Measurements from ENCODE around the gene SPDYE2B. TPM values are rescaled to one million over a fixed set of nuclear protein-coding genes. Genes with fewer than 3 reads are reported as not detected.
"Not testable (repeated sequence)": the region's sequence is repeated elsewhere in the genome, so short reads cannot be mapped to it uniquely, and the experiment has no call there.

The SPDYE2B gene
- total and polyA plus RNA-seq, 8 donors, result 2.2 to 4.7 (median 2.7) TPM; not detected in 2

DNA sequence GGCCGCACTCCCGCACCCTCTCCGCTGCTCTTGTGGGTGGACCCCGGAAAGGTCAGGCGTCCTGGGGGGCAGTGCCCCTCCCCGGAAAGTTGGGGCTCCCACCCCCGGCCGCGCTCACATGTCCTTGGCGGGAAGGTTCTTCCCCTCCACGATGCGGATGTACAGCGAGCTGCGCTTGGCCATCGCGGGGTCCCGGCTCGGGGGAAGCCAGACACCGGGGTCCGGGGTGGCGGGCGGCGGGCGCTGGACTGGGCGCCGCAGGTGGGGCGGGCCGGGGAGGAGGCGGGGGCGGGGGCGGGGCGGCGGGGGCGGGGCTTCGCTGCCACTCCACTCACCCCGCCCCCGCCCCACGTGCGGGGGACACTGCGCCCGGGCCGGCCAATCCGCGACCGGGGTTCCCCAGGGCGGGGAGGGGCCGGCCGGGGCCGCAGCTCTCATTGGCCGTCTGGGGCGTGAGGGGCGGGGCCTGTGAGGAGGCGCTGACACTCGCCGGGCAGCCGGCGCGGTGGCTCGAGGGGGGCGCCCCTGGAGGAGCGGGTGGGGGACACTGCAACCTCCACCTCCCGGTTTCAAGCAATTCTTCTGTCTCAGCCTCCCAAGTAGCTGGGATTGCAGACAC, 33.5 kb upstream of the SPDYE2B start, which contains the start of gene RASA4:
TSS of gene RASA4 (minus strand) at position 250 of the 619 bp plus-strand sequence. CDS start at position 183, 67 bp downstream.
- H3K9me3 ChIP-seq; H3K36me3 ChIP-seq; H3K27me3 ChIP-seq; H3K4me1 ChIP-seq; intact Hi-C loops (cut with DNase I); H3K27ac ChIP-seq: not testable (repeated sequence)
- DNase-seq (peak in 3 of 4 donors; percentile 26 to 91 (median 59)), ATAC-seq (peak; percentile 92)
- peak within 1 kb of the TSS; percentile 24 to 36 for H3K4me3 ChIP-seq

DNA sequence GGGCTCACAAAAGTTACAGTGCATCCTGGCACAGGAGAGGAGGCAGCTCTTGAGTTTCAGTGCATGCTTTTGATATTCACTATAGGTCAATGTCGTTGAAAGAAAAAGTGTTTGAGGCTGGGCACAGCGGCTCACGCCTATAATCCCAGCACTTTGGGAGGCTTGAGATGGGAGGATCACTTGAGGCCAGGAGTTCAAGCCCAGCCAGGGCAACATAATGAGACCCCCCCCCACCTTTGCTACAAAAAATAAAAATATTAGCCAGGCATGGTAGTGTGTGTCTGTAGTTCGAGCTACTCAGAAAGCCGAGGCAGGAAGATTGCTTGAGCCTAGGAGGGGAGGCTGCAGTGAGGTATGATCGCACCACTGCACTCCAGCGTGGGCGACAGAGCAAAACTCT, 32.0 kb upstream of the SPDYE2B start:
- H3K9me3 ChIP-seq; H3K4me3 ChIP-seq; H3K4me1 ChIP-seq; ATAC-seq; H3K27me3 ChIP-seq; intact Hi-C loops (cut with DNase I); DNase-seq; H3K27ac ChIP-seq; H3K36me3 ChIP-seq: not testable (repeated sequence)

DNA sequence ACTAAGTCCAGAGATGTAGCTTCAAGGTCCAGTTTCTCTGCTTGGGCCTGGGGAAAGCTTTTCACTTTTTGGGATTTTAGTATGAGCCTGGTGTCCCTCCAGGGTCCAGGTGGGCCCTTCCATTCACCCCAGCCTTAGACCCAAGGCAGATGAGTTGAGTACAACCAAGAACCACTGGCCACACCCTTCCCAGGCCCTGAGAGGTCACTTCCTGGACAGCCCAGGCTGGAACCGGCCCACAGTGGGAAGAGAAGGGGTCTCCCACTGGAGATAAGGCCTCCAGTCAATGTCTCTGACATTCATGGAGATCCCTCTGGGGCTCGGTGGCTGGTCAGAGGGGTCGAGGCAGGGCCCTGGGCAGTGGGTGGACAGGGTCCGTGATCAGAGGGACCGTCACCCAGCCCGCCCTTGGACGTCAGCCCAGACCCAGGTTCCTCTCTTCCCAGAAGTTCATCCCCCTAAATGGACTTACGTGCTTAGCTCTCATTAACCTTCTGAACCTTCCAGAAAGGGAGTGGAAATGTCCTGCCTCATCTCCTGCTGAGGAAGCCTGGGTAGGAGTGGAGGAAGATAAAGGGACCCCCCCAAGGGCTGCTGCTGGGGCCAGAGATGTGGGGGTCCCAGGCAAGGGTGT, 22.7 kb upstream of the SPDYE2B start:
- H3K27me3 ChIP-seq; intact Hi-C loops (cut with DNase I); H3K4me3 ChIP-seq; H3K4me1 ChIP-seq; H3K27ac ChIP-seq; H3K9me3 ChIP-seq; H3K36me3 ChIP-seq; ATAC-seq; DNase-seq: not testable (repeated sequence)

DNA sequence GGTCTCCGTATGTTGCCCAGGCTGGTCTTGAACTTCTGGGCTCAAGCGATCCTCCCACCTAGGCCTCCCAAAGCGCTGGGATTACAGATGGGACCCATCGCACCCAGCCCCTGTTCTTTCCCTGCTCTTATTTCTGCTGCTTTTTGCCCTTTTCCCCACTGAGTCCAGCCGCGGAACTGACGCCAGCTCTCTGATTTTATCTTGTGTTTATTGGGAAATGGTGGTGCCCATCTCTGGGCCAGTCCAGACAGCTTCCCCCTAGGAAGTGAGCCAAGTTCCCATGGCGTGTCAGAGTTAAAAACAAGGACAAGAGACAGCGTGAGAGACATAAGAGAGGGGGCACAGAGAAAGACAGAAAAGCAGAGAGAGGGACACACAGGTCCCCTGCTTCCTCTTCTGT, 19.5 kb upstream of the SPDYE2B start:
- H3K27ac ChIP-seq; intact Hi-C loops (cut with DNase I); H3K9me3 ChIP-seq; H3K4me1 ChIP-seq; H3K4me3 ChIP-seq; H3K36me3 ChIP-seq; H3K27me3 ChIP-seq: not testable (repeated sequence)
- peak in 2 of 4 donors; percentile 18 to 28 for DNase-seq
- ATAC-seq, result peak; percentile 7

DNA sequence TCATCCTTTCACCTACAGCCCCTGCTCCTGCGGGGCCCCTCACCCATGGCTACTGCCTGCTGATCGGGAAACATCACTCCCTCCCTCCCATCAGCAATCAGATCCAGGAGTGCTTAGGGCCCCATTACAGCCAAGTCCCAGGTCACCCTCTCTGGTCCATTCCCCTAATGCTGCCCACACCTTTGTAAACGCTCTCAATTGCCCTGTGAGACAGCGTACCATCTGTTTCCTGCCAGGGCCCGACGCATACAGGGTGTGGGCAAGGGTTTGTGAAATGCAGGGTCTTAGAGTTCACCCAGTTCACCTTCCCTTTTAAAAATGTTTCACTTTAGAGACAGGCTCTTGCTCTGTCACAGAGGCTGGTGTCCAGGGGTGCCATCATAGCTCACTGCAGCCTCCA, 15.8 kb upstream of the SPDYE2B start:
- not testable (repeated sequence) for H3K9me3 ChIP-seq, ATAC-seq

DNA sequence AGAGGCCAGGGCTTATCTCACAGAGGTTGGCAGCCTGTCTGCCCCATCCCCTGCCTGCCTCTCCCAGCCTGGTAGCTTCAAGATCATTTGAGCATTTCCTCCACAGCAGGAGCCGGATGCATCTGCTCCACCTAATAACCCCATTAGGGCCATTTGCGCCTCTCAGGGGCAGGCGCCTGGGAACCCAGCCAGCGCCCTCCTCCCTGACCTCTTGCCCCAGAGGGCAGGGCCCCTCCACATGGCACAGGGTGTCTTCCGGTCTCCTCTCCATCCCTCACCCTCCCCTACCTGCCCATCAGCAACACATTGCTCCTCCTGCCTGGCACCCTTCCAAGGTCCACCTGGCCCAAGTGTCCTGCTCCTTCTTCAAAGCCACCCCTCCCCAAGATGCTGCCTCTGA, 14.8 kb upstream of the SPDYE2B start:
- H3K9me3 ChIP-seq; intact Hi-C loops (cut with DNase I); H3K36me3 ChIP-seq; DNase-seq; H3K27me3 ChIP-seq; H3K4me1 ChIP-seq; H3K4me3 ChIP-seq; H3K27ac ChIP-seq; ATAC-seq: not testable (repeated sequence)

More for the DNA sequence above, 15.8 kb upstream of the SPDYE2B start:
- H3K27me3 ChIP-seq; intact Hi-C loops (cut with DNase I); H3K4me1 ChIP-seq; H3K4me3 ChIP-seq; H3K27ac ChIP-seq; H3K36me3 ChIP-seq: not testable (repeated sequence)
- peak in 2 of 4 donors; percentile 19 to 22 for DNase-seq

DNA sequence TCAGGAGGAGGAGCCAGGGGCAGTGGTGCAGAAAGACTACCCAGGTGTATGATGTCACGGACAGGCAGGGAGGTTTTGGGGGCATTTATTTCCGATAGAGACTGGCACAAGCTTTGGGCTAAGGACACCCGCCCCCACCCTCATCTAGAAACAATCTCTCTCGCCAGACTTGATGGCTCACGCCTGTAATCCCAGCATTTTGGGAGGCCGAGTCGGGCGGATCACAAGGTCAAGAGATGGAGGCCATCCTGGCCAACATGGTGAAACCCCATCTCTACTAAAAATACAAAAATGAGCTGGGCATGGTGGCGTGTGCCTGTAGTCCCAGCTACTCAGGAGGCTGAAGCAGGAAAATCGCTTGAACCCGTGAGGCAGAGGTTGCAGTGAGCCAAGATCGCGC, 13.2 kb upstream of the SPDYE2B start:
- H3K27ac ChIP-seq; intact Hi-C loops (cut with DNase I); H3K4me3 ChIP-seq; H3K4me1 ChIP-seq; ATAC-seq; H3K9me3 ChIP-seq; H3K27me3 ChIP-seq; H3K36me3 ChIP-seq: not testable (repeated sequence)
- DNase-seq, result peak in 1 of 4 donors; percentile 22

DNA sequence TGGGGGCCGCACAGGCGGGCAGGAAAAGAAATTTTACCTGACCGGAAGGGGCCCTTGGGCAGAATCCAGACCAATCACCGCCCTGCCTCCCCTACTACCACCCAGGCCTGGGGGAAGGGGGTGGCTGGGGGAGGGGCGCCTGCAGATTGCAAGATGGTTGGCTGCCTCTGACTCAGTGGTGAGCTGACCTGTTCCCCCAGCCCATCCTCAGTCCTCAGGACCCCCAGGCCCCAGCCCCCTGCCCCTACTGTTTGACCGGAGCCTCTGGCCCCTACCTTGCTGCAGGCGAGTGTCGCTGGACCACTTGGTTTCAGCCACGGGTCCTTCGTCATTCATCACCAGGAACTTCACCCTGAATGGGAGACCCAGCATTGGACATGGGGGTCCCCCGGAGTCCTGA, 11.3 kb upstream of the SPDYE2B start:
- DNase-seq (peak in 2 of 4 donors; percentile 30 to 63), ATAC-seq (peak; percentile 2)
- H3K27ac ChIP-seq; H3K27me3 ChIP-seq; H3K4me1 ChIP-seq; H3K9me3 ChIP-seq; H3K36me3 ChIP-seq; H3K4me3 ChIP-seq; intact Hi-C loops (cut with DNase I): not testable (repeated sequence)

DNA sequence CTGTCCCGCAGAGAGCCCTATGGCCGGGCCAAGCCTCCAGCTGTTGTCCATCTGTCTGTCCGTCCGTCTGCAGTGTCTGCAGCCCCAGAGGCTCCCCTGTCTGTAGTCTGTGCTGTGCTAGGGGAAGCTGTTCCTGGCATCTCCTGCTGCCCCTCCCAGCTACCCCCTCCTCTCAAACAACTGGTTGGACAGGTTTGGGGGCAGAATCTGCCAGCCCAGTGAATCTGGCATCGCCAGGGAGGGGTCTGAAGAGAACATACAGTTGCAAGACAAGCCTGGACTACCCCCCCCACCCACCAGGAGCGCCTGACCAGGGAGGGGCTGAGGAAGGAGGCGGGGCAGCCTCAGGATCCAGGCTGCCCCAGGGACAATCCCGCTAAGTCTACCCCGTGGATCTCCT, 7.4 kb upstream of the SPDYE2B start, which contains the start of gene UPK3BL1:
TSS of gene UPK3BL1 (minus strand) at position 101 of the 400 bp plus-strand sequence. CDS start at position 51, 50 bp downstream.
- H3K9me3 ChIP-seq; H3K4me1 ChIP-seq; H3K27ac ChIP-seq; H3K4me3 ChIP-seq; H3K36me3 ChIP-seq; H3K27me3 ChIP-seq; intact Hi-C loops (cut with DNase I); DNase-seq: not testable (repeated sequence)
- peak; percentile 47 for ATAC-seq

DNA sequence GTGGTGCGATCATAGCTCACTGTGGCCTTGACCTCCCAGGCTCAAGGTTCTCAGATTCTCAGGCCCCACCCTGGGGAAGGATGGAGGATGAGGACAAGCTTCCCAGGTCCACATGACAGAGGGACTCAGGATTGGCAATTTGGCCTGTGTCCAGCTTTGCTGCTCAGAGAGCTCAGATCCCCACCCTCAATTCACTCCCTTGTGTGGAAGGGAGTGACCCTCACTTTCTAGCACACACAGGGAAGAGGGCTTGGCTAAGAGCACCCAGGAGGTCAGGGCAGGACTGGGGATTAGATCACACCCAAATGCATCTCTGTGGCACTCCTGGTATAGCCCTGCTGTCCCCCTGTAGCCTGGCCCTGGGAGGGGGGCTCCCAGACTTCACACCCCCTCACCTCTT, 6.7 kb upstream of the SPDYE2B start:
- H3K9me3 ChIP-seq; H3K36me3 ChIP-seq; DNase-seq; ATAC-seq; H3K4me1 ChIP-seq; H3K4me3 ChIP-seq; H3K27ac ChIP-seq; intact Hi-C loops (cut with DNase I); H3K27me3 ChIP-seq: not testable (repeated sequence)

DNA sequence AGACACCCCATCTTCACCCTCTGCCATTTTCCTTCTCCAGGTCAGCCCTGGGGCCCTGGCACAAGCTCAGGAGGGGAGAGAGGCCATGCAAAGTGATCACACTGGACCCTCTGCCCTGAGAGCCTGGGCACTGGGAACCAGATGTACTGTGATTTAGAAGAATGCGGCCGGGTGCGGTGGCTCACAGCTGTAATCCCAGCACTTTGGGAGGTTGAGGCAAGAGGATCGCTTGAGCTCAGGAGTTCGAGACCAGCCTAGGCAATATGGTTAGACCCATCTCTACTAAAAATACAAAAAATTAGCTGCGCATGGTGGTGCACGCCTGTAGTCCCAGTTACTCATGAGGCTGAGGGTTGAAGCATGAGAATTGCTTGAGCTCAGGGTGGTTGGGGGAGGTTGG, 2.3 kb upstream of the SPDYE2B start:
- H3K4me3 ChIP-seq; H3K36me3 ChIP-seq; ATAC-seq; H3K9me3 ChIP-seq; intact Hi-C loops (cut with DNase I); H3K4me1 ChIP-seq; H3K27ac ChIP-seq; H3K27me3 ChIP-seq: not testable (repeated sequence)
- DNase-seq, result peak in 2 of 4 donors; percentile 23 to 54

DNA sequence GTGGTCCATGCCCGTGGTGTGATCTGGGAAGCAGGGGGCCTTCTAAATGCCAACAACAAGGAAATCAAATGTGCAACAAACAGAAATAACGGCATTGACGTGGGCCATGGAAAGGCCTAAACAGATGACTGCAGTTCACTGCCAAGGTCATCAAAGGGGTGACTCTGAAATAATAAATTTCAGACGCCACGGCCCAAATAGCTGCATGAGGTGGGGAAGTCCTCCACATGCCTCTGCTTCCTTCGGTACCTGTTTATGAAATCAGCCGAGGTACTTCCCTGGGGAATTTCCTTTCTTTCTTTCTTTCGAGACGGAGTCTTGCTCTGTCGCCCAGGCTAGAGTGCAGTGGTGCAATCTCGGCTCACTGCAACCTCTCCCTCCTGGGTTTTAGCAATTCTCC, 14.6 kb downstream of the SPDYE2B start:
- H3K4me3 ChIP-seq; DNase-seq; H3K9me3 ChIP-seq; H3K36me3 ChIP-seq; H3K27ac ChIP-seq; H3K27me3 ChIP-seq; H3K4me1 ChIP-seq; intact Hi-C loops (cut with DNase I); ATAC-seq: not testable (repeated sequence)

DNA sequence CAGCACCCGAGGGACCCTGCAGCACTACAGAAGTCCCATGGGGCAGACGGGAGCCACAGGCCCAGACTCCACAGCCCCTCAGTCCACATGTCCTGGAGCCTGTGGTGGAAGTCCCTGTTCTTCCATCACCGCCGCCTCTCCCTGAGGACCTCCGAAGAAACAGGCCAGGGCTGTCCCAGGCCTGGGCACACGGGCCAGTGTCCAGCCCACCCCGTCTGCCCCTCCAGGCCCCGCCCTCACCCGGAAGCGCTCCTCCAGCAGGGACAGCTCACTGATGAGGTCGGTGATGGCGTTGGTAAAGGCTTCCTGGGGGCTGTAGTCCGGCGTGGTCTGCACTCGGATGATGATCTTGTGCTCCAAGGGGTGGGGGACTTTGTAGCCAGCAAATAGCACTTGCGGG, 16.7 kb downstream of the SPDYE2B start:
- ATAC-seq; H3K4me1 ChIP-seq; H3K36me3 ChIP-seq; intact Hi-C loops (cut with DNase I); H3K4me3 ChIP-seq; H3K9me3 ChIP-seq; DNase-seq; H3K27me3 ChIP-seq; H3K27ac ChIP-seq: not testable (repeated sequence)

DNA sequence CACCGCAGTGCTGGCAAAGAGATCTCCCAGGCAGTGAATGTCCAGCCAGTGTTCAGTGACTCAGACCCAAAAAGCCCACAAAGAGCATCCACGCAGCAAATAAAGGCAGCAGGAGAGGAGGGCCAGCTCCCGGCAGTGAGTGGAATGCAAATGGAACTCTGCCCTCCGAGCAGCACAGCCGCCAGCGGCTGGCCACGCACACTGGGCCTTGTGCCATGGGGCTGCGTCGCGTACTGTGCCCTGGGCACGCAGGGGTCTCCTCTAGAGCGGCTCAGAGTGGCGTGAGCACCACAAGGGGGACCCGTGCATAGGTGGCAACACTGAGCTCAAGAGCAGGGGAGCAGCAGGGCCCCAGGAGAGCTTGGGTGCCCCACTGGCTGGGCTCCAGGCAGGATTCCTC, 17.4 kb downstream of the SPDYE2B start:
- H3K36me3 ChIP-seq; H3K4me1 ChIP-seq; H3K27ac ChIP-seq; H3K27me3 ChIP-seq; H3K9me3 ChIP-seq; intact Hi-C loops (cut with DNase I); H3K4me3 ChIP-seq: not testable (repeated sequence)
- ATAC-seq, result peak; percentile 5
- DNase-seq, result peak in 1 of 4 donors; percentile 20
